Liver (tissue), 3 donors: ENCODE data around the gene PCNP.
"Not testable (repeated sequence)": the region's sequence is repeated elsewhere in the genome, so short reads cannot be mapped to it uniquely, and the experiment has no call there.

ENCODE experiments used
- FOXA2 ChIP-seq: IDR thresholded peaks from 2 replicates; pipeline ENCODE4 v1.6.1; 2016; ENCODE audit warnings: antibody characterized with exemption
- HNF4A ChIP-seq, 2 donors: conservative IDR thresholded peaks; 2 replicates each; pipeline ENCODE4 v1.6.1; 2016; ENCODE audit warnings: antibody characterized with exemption in 2 of 2, mild to moderate bottlenecking in 2 of 2
- TAF1 ChIP-seq: conservative IDR thresholded peaks from 2 replicates; pipeline ENCODE4 v1.6.1; 2016; ENCODE audit warnings: antibody characterized with exemption, mild to moderate bottlenecking
- YY1 ChIP-seq: IDR thresholded peaks from 2 replicates; pipeline ENCODE4 v1.6.1; 2016; ENCODE audit warnings: antibody characterized with exemption, mild to moderate bottlenecking
- TF ChIP-seq, protein P1 (sequence below): IDR thresholded peaks from 2 replicates; pipeline ENCODE4 v1.6.1; 2016; ENCODE audit warnings: antibody characterized with exemption, mild to moderate bottlenecking
- TF ChIP-seq, protein P2 (sequence below): fragments of 150-350 bp; IDR thresholded peaks from 2 replicates; pipeline ENCODE4 v1.5.1; 2017; ENCODE audit warnings: improper control_type of control experiment, low read depth, low read length; ENCODE audit not compliant: missing input control
- TF ChIP-seq, protein P3 (sequence below): IDR thresholded peaks from 2 replicates; pipeline ENCODE4 v1.6.1; 2016; ENCODE audit warnings: antibody characterized with exemption
- TF ChIP-seq, protein P4 (sequence below): IDR thresholded peaks from 2 replicates; pipeline ENCODE4 v1.6.1; 2016; ENCODE audit warnings: antibody characterized with exemption
- donor health status: healthy.
- donor health status: healthy.

DNA sequence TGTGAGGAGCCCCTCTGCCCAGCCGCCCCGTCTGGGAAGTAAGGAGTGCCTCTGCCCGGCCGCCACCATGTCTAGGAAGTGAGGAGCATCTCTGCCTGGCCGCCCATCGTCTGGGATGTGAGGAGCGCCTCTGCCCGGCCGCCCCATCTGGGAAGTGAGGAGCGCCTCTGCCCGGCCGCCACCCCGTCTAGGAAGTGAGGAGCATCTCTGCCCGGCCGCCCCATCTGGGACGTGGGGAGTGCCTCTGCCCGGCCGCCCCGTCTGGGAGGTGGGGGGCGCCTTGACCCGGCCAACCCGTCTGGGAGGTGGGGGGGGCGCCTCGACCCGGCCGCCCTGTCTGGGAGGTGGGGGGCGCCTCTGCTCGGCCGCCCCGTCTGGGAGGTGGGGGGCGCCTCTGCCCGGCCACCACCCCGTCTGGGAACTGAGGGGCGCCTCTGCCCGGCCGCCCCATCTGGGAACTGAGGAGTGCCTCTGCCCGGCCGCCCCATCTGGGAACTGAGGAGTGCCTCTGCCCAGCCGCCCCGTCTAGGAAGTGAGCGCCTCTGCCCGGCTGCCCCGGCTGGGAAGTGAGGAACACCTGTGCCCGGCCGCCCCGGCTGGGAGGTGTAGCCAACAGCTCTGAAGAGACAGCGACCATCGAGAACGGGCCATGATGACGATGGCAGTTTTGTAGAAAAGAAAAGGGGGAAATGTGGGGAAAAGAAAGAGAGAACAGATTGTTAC, 22.5 kb upstream of the PCNP start:
- TF ChIP-seq, protein P1, sequence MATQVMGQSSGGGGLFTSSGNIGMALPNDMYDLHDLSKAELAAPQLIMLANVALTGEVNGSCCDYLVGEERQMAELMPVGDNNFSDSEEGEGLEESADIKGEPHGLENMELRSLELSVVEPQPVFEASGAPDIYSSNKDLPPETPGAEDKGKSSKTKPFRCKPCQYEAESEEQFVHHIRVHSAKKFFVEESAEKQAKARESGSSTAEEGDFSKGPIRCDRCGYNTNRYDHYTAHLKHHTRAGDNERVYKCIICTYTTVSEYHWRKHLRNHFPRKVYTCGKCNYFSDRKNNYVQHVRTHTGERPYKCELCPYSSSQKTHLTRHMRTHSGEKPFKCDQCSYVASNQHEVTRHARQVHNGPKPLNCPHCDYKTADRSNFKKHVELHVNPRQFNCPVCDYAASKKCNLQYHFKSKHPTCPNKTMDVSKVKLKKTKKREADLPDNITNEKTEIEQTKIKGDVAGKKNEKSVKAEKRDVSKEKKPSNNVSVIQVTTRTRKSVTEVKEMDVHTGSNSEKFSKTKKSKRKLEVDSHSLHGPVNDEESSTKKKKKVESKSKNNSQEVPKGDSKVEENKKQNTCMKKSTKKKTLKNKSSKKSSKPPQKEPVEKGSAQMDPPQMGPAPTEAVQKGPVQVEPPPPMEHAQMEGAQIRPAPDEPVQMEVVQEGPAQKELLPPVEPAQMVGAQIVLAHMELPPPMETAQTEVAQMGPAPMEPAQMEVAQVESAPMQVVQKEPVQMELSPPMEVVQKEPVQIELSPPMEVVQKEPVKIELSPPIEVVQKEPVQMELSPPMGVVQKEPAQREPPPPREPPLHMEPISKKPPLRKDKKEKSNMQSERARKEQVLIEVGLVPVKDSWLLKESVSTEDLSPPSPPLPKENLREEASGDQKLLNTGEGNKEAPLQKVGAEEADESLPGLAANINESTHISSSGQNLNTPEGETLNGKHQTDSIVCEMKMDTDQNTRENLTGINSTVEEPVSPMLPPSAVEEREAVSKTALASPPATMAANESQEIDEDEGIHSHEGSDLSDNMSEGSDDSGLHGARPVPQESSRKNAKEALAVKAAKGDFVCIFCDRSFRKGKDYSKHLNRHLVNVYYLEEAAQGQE: not testable (repeated sequence)
- TF ChIP-seq, protein P2, sequence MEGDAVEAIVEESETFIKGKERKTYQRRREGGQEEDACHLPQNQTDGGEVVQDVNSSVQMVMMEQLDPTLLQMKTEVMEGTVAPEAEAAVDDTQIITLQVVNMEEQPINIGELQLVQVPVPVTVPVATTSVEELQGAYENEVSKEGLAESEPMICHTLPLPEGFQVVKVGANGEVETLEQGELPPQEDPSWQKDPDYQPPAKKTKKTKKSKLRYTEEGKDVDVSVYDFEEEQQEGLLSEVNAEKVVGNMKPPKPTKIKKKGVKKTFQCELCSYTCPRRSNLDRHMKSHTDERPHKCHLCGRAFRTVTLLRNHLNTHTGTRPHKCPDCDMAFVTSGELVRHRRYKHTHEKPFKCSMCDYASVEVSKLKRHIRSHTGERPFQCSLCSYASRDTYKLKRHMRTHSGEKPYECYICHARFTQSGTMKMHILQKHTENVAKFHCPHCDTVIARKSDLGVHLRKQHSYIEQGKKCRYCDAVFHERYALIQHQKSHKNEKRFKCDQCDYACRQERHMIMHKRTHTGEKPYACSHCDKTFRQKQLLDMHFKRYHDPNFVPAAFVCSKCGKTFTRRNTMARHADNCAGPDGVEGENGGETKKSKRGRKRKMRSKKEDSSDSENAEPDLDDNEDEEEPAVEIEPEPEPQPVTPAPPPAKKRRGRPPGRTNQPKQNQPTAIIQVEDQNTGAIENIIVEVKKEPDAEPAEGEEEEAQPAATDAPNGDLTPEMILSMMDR: not testable (repeated sequence)
- TF ChIP-seq HNF4A (conservative IDR thresholded peaks at IDR 0.05); TAF1; FOXA2; YY1: not testable (repeated sequence)
- TF ChIP-seq, protein P3, sequence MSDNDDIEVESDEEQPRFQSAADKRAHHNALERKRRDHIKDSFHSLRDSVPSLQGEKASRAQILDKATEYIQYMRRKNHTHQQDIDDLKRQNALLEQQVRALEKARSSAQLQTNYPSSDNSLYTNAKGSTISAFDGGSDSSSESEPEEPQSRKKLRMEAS: not testable (repeated sequence)
- TF ChIP-seq, protein P4, sequence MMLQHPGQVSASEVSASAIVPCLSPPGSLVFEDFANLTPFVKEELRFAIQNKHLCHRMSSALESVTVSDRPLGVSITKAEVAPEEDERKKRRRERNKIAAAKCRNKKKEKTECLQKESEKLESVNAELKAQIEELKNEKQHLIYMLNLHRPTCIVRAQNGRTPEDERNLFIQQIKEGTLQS: not testable (repeated sequence)
